GM18858 (cell line): Measurements from ENCODE around the gene DENND5B.
A peak's percentile ranks its signal among the peaks of the same experiment; 100 is the strongest.
"Not testable (repeated sequence)": the region's sequence is repeated elsewhere in the genome, so short reads cannot be mapped to it uniquely, and the experiment has no call there.

Experiments used
- ATAC-seq: cut with Tn5 transposase; IDR thresholded peaks from one replicate; pipeline ENCODE4 v1.9.1; 2021; ENCODE audit not compliant: unreplicated experiment

DENND5B gene

DNA sequence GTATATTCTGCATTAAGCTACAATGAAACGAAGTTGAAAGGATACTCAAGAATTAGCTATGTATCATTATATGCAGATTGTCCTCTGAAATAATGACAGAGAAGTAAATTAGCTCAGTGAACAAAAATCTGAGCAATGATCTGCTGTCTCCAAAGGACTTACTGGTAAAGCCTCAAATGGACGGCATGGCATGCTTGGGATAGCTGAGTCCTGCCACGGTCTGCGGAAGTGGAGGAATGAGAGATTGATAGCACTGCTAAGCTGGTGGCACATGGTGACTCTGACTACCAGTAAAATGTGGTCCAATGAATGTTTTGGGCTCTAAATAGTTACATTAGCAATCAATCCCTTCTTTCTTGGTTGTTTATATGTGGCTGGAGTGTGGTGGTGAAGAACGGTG lies 3.7 kb upstream of the DENND5B start:
- ATAC-seq, result no peak

DNA sequence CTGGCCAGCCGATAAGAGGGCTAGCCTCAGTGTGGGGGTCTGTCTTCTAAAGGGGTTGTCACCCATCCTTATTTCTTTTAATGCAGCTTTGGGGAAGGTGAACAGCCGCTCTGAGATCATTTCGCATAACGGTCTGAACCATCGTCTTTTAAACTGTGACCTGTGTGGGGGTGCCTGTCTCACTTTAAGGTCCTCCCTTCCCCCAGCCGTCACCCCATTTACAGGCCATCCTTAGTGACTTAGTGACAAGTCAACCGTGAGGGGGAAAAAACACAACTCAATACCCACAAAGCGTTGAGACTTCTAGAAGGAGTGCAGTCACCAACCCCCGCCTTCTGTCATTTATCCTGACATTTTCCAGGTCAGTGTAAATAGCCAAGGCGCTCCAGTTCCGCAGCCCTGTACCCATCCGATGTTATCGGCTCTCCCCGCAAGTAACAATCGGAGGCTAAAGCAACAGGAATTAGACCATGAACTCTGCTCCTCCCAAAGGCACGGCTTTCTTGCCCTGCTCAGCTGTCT lies 505 bp upstream of the DENND5B start:
- ATAC-seq, result peak; percentile 11

GRCh38 chr12:31589904-31590641 lies 863 bp downstream of the DENND5B start:
- peak; percentile 7 for ATAC-seq

DNA sequence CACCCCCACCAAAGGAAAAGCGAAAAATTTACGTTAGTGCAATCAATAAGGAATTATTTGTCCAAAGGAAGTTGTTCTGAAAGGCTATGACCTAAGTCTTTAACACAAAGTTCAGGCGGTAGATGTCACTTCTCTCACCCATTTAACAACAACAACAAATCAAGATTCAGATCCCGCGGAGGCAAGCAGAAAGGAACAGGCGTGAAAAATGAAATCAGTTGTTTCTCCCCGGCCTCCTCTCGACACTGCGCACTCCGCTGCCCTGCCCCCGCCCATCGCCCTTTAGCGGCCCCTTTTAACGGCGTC lies 1.4 kb downstream of the DENND5B start:
- peak; percentile 12 for ATAC-seq

DNA sequence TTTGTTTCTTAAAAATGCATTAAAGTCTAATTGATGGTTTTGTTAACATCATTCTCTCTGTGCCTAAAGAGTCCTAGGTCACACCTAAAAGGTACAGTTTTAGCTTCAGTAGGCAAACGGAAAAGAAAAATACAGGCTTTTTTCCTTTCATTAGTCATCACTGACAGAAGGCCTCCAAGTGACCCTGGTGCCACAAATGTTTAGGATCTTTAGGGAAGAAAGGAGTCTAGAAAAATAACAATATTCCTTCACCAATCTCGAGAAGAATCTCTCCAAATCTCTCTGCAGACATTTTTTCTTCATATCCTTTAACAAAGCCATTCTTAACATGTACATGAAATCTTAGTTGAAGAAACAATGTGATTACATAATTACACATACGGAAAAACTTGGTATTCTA lies 2.0 kb downstream of the DENND5B start:
- no peak for ATAC-seq

DNA sequence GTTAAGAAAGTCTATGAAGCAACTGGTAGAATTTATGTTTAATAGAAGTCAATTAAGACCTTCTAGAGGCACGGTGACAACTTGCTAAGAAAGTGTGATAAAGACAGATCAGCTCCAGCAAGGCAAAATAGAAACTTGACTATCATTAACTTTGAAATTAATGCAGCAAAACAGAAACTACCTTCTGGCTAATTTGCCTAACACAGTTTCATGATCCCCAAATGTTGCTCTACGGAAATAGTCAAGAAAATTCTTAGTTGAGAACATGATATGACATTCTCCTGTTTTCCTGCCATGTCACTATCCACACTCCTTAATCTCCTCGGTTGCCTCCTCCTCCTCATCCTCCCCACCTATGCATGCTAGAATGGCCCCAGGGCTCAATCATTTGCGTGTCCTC lies 4.2 kb downstream of the DENND5B start:
- ATAC-seq, result peak; percentile 33

GRCh38 chr12:31585895-31586294 lies 5.0 kb downstream of the DENND5B start:
- no peak for ATAC-seq

- no peak for ATAC-seq
Observed at GRCh38 chr12:31585271-31585670, 5.7 kb downstream of the DENND5B start.

GRCh38 chr12:31584782-31585181 lies 6.2 kb downstream of the DENND5B start:
- ATAC-seq, result no peak

DNA sequence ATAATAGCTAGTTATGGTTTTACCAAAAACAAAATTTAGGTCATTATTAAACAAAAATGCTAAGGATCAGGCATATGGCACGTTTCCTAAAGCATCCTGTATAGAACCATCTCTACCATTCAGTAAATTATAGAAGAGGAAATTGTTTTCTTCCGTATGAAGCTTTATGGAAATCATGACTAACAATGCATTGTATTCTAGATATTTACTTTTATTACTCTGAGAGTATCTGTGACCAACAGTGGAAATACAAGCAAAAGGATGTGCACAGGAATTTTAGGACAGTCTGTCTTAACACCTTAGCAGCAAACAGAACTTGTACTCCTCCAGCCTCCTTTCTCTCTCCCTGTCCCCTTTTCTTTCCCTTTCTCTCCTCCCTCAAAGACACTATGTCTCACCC lies 7.1 kb downstream of the DENND5B start:
- ATAC-seq, result no peak

- no peak for ATAC-seq
Observed at GRCh38 chr12:31582155-31582554, 8.8 kb downstream of the DENND5B start.

GRCh38 chr12:31578632-31579031 lies 12.3 kb downstream of the DENND5B start:
- no peak for ATAC-seq

DNA sequence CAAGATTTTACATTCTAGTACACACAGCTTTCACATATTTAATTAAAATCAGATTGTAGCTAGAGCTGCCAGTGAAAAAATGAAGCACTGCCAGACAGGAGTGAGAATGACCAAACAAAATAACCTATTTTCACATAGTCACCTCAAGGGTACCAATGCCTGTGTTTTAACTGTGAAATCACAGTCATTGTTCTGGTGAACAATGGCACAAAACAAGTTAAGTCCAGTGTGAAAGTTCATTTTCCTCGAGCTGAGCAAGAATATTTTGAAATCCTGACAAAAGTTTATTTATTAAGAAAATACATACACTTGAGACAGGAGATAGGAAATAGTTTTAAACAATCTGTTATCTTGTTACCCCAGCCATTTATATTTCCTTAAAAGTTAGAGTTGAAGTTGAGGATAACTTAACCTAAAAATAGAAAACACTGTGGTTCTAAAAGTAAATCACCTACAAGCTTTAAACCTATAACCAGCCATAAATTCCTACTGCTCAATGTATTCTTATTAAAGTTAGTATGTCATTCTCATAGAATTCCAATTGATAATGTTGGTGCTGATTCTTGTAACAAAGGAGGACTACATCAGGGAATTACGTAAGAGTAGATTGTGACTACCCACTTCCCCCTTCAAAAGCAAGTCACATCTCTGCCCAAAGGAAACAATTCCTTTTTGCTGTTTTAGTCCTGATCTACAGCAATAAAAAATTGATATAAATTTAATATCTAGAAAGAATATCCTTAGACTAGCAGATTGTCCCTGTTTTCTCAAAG lies 15.9 kb downstream of the DENND5B start:
- no peak for ATAC-seq

DNA sequence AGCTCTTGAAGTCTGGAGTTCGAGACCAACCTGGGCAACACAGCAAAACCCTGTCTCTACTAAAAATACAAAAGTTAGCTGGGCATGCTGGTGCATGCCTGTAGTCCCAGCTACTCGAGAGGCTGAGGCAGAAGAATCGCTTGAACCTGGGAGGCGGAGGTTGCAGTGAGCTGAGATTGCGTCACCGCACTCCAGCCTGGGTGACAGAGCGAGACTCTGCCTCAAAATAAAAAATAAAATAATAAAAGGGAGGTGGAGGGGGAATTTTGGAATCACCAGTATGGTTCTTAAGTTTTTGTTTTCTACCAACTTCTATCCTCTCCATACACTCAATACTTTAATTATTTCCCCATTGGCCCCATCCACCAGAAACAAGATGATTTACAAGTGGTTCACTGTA lies 16.6 kb downstream of the DENND5B start:
- ATAC-seq, result not testable (repeated sequence)

DNA sequence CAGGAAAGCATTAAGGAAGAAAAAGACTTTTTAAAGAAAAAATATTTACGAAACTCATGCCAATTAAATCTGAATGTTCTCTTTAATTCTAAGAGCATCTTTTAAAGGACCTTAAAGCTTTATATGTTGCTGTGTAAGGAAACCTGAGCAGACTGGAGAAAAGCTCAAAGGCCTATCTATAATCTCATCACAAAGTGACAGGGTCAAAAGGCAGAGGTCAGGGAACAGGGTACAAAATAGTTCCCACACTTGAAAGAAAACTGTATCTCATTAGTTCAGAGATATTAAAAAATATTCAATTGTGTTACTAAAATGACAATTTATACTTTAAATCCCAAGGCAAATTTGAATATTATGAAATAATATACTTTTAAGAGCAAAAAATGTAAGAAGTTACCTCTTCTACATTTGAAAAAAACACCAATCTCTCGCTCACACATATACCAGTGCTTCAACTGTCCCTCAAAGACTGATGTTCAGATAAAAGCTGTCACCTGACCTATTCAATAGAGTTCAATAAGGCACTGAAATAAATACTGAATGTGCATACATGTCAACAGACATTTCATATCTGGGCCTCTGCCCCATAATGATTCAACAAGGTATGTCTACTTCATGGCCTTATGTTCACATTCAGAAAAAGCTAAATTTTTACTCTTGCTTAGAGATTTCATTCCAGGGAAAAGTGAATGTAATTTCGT lies 17.9 kb downstream of the DENND5B start:
- ATAC-seq, result no peak

- no peak for ATAC-seq
Observed at GRCh38 chr12:31570880-31571279, 20.1 kb downstream of the DENND5B start.

GRCh38 chr12:31569517-31569916 lies 21.4 kb downstream of the DENND5B start:
- not testable (repeated sequence) for ATAC-seq

GRCh38 chr12:31568498-31568897 lies 22.4 kb downstream of the DENND5B start:
- no peak for ATAC-seq

- no peak for ATAC-seq
Observed at GRCh38 chr12:31567029-31567428, 23.9 kb downstream of the DENND5B start.

- no peak for ATAC-seq
Observed at GRCh38 chr12:31566547-31566946, 24.4 kb downstream of the DENND5B start.

DNA sequence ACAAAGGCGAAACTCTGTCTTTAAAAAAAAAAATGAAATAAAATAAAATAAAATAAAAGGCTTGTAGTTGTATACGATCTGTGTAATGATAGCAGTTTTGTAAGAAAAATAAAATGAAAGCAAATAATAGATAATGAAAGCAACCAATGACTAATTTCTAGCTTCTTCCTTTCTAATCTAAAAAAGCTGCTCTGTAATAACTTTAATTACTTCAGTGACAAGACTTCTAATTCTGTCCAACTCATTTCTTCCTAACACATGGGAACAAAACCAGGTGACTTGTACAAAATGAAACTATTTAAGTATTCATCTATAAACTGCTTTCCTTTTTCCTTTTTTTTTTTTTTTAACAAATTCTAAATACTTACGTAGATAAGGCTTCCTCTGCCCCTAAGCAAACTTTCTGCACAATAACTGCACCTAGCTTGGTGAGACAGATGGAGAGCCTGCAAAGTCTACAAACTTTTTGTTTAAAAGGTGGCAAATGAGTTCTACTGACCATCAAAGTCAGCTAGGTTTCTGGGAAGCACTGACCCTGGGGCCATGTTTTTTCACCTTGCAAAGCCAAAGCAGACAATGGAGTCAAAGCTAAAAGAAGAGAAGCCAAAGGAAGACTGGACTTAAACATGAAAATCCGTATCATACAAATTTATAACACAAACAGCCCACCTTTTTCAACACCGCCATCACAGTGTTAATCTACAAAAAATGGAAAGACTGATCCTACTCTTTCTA lies 28.2 kb downstream of the DENND5B start:
- ATAC-seq, result peak; percentile 55
